ENCODE data around the gene ELMO1.

Gene ELMO1

GRCh38 chr7:37102518-37103137, 346.0 kb downstream of the ELMO1 start:
- H3K4ac ChIP-seq (ENCODE audit: low read depth, low read length): no peak overlapping the region
- WGBS (ENCODE audit: extremely low coverage, insufficient coverage, insufficient read length): no CpG with 5 or more reads among the region's 2 CpGs
- no peak overlapping the region for H3K23ac ChIP-seq (ENCODE audit: low read length)
- no peaks in the 10 kb centered on the region for H3K9me3 ChIP-seq (ENCODE audit: insufficient read depth, low read depth, low read length)
- peaks cover 0 to 2% of the 10 kb centered on the region in 2 experiments for H3K4me1 ChIP-seq (ENCODE audit: control insufficient read depth in 1 of 2, insufficient read depth in 2 of 2, low read length in 2 of 2)
- no peak overlapping the region for H4K8ac ChIP-seq (ENCODE audit: low read depth, low read length)
- no peak overlapping the region for H3K4me3 ChIP-seq (ENCODE audit: low read depth, low read length)
- no peak overlapping the region for H3K14ac ChIP-seq (ENCODE audit: low read length)
- no peak overlapping the region for H4K91ac ChIP-seq (ENCODE audit: low read depth, low read length)
- H4K12ac ChIP-seq (ENCODE audit: low read depth, low read length): no peak overlapping the region
- H3K27ac ChIP-seq (ENCODE audit: low read depth, low read length): no peak overlapping the region
- H3K27me3 ChIP-seq (ENCODE audit: insufficient read depth, low read length): no peaks in the 10 kb centered on the region
- H3K9ac ChIP-seq (ENCODE audit: low read length): no peak overlapping the region
- no peak overlapping the region for H2BK12ac ChIP-seq (ENCODE audit: low read length)
- no peak overlapping the region for H2BK120ac ChIP-seq (ENCODE audit: insufficient read depth, low read length, poor library complexity)
- no peaks in the 10 kb centered on the region for H3K79me2 ChIP-seq (ENCODE audit: control insufficient read depth, insufficient read depth, low read length, poor library complexity)
- H2BK5ac ChIP-seq (ENCODE audit: low read depth, low read length, poor library complexity): no peak overlapping the region
- no peak overlapping the region for H2AFZ ChIP-seq (ENCODE audit: insufficient read depth, low read length, poor library complexity)
- no peaks in the 10 kb centered on the region for H3K36me3 ChIP-seq (ENCODE audit: control insufficient read depth in 1 of 2, insufficient read depth in 2 of 2, low read length in 2 of 2)
- H3K18ac ChIP-seq (ENCODE audit: low read length): no peak overlapping the region
- DNase-seq: peak in 1 of 2 donors; percentile 11
- H2AK5ac ChIP-seq (ENCODE audit: low read length): no peak overlapping the region
- no peak overlapping the region for H3K4me2 ChIP-seq (ENCODE audit: low read length)
- no peaks in the 10 kb centered on the region for H3K79me1 ChIP-seq (ENCODE audit: low read length)

GRCh38 chr7:37100735-37101331, 347.8 kb downstream of the ELMO1 start:
- Histone ChIP-seq H2BK12ac (ENCODE audit: low read length) (no peak overlapping the region), H3K9ac (ENCODE audit: low read length) (no peak overlapping the region), H3K27me3 (ENCODE audit: insufficient read depth, low read length) (no peaks in the 10 kb centered on the region), H3K4me1 (ENCODE audit: control insufficient read depth in 1 of 2, insufficient read depth in 2 of 2, low read length in 2 of 2) (peaks cover 0 to 2% of the 10 kb centered on the region in 2 experiments), H3K4me2 (ENCODE audit: low read length) (no peak overlapping the region), H4K91ac (ENCODE audit: low read depth, low read length) (no peak overlapping the region), H3K9me3 (ENCODE audit: insufficient read depth, low read depth, low read length) (no peaks in the 10 kb centered on the region), H3K23ac (ENCODE audit: low read length) (no peak overlapping the region), H2AK5ac (ENCODE audit: low read length) (no peak overlapping the region), H3K79me1 (ENCODE audit: low read length) (no peaks in the 10 kb centered on the region), H3K18ac (ENCODE audit: low read length) (no peak overlapping the region), H2BK5ac (ENCODE audit: low read depth, low read length, poor library complexity) (no peak overlapping the region), H3K79me2 (ENCODE audit: control insufficient read depth, insufficient read depth, low read length, poor library complexity) (no peaks in the 10 kb centered on the region), H2BK120ac (ENCODE audit: insufficient read depth, low read length, poor library complexity) (no peak overlapping the region), H3K14ac (ENCODE audit: low read length) (no peak overlapping the region), H3K36me3 (ENCODE audit: control insufficient read depth in 1 of 2, insufficient read depth in 2 of 2, low read length in 2 of 2) (no peaks in the 10 kb centered on the region), H4K12ac (ENCODE audit: low read depth, low read length) (no peak overlapping the region), H3K4me3 (ENCODE audit: low read depth, low read length) (no peak overlapping the region), H3K4ac (ENCODE audit: low read depth, low read length) (no peak overlapping the region), H4K8ac (ENCODE audit: low read depth, low read length) (no peak overlapping the region), H2AFZ (ENCODE audit: insufficient read depth, low read length, poor library complexity) (no peak overlapping the region), H3K27ac (ENCODE audit: low read depth, low read length) (no peak overlapping the region)
- no CpG with 5 or more reads among the region's 7 CpGs for WGBS (ENCODE audit: extremely low coverage, insufficient coverage, insufficient read length)
- DNase-seq: no peak

- Histone ChIP-seq H2BK120ac (ENCODE audit: insufficient read depth, low read length, poor library complexity) (no peak overlapping the region), H3K36me3 (ENCODE audit: control insufficient read depth in 1 of 2, insufficient read depth in 2 of 2, low read length in 2 of 2) (peaks cover 3 to 9% of the 10 kb centered on the region in 2 experiments), H2BK12ac (ENCODE audit: low read length) (no peak overlapping the region), H3K18ac (ENCODE audit: low read length) (no peak overlapping the region), H3K27me3 (ENCODE audit: insufficient read depth, low read length) (no peaks in the 10 kb centered on the region), H3K4ac (ENCODE audit: low read depth, low read length) (no peak overlapping the region), H2BK5ac (ENCODE audit: low read depth, low read length, poor library complexity) (no peak overlapping the region), H3K23ac (ENCODE audit: low read length) (no peak overlapping the region), H3K9me3 (ENCODE audit: insufficient read depth, low read depth, low read length) (no peaks in the 10 kb centered on the region), H3K9ac (ENCODE audit: low read length) (no peak overlapping the region), H2AFZ (ENCODE audit: insufficient read depth, low read length, poor library complexity) (no peak overlapping the region), H3K4me1 (ENCODE audit: control insufficient read depth in 1 of 2, insufficient read depth in 2 of 2, low read length in 2 of 2) (peaks cover 0 to 2% of the 10 kb centered on the region in 2 experiments), H3K79me2 (ENCODE audit: control insufficient read depth, insufficient read depth, low read length, poor library complexity) (no peaks in the 10 kb centered on the region), H2AK5ac (ENCODE audit: low read length) (no peak overlapping the region), H4K91ac (ENCODE audit: low read depth, low read length) (no peak overlapping the region), H3K27ac (ENCODE audit: low read depth, low read length) (no peak overlapping the region), H3K79me1 (ENCODE audit: low read length) (no peaks in the 10 kb centered on the region), H3K14ac (ENCODE audit: low read length) (no peak overlapping the region), H3K4me2 (ENCODE audit: low read length) (no peak overlapping the region), H4K12ac (ENCODE audit: low read depth, low read length) (no peak overlapping the region), H4K8ac (ENCODE audit: low read depth, low read length) (no peak overlapping the region), H3K4me3 (ENCODE audit: low read depth, low read length) (no peak overlapping the region)
- WGBS (ENCODE audit: extremely low coverage, insufficient coverage, insufficient read length): no CpG with 5 or more reads among the region's 2 CpGs
- no peak for DNase-seq
These were observed 349.9 kb downstream of the ELMO1 start for GRCh38 chr7:37098762-37099161.

GRCh38 chr7:37097983-37098382, 350.7 kb downstream of the ELMO1 start:
- Histone ChIP-seq H3K23ac (ENCODE audit: low read length) (no peak overlapping the region), H3K4ac (ENCODE audit: low read depth, low read length) (no peak overlapping the region), H3K18ac (ENCODE audit: low read length) (no peak overlapping the region), H4K12ac (ENCODE audit: low read depth, low read length) (no peak overlapping the region), H3K4me1 (ENCODE audit: control insufficient read depth in 1 of 2, insufficient read depth in 2 of 2, low read length in 2 of 2) (peaks cover 0 to 2% of the 10 kb centered on the region in 2 experiments), H3K27me3 (ENCODE audit: insufficient read depth, low read length) (no peaks in the 10 kb centered on the region), H4K8ac (ENCODE audit: low read depth, low read length) (no peak overlapping the region), H3K36me3 (ENCODE audit: control insufficient read depth in 1 of 2, insufficient read depth in 2 of 2, low read length in 2 of 2) (peaks cover 3 to 9% of the 10 kb centered on the region in 2 experiments), H2BK12ac (ENCODE audit: low read length) (no peak overlapping the region), H3K9me3 (ENCODE audit: insufficient read depth, low read depth, low read length) (no peaks in the 10 kb centered on the region), H2BK5ac (ENCODE audit: low read depth, low read length, poor library complexity) (no peak overlapping the region), H3K4me2 (ENCODE audit: low read length) (no peak overlapping the region), H3K79me2 (ENCODE audit: control insufficient read depth, insufficient read depth, low read length, poor library complexity) (no peaks in the 10 kb centered on the region), H3K9ac (ENCODE audit: low read length) (no peak overlapping the region), H2AK5ac (ENCODE audit: low read length) (no peak overlapping the region), H4K91ac (ENCODE audit: low read depth, low read length) (no peak overlapping the region), H3K4me3 (ENCODE audit: low read depth, low read length) (no peak overlapping the region), H2BK120ac (ENCODE audit: insufficient read depth, low read length, poor library complexity) (no peak overlapping the region), H2AFZ (ENCODE audit: insufficient read depth, low read length, poor library complexity) (no peak overlapping the region), H3K79me1 (ENCODE audit: low read length) (no peaks in the 10 kb centered on the region), H3K27ac (ENCODE audit: low read depth, low read length) (no peak overlapping the region), H3K14ac (ENCODE audit: low read length) (no peak overlapping the region)
- no CpG with 5 or more reads among the region's 1 CpG for WGBS (ENCODE audit: extremely low coverage, insufficient coverage, insufficient read length)
- no peak for DNase-seq

Measured in trophoblast cell (in vitro differentiated cells and primary cell).